NCI-H345 (cell line): ENCODE measurements around the gene TSEN54.

Source experiments
- DNase-seq: peaks from one replicate; lab custom pipeline; 2025; lab: John Stamatoyannopoulos, UW

The TSEN54 gene

GRCh38 chr17:75504347-75505151, 11.8 kb upstream of the TSEN54 start:
- no peak for DNase-seq

- DNase-seq = no peak
These were observed 11.2 kb upstream of the TSEN54 start for GRCh38 chr17:75505152-75505409.

- DNase-seq = no peak
These were observed 10.7 kb upstream of the TSEN54 start for GRCh38 chr17:75505640-75506039.

GRCh38 chr17:75506134-75506533, 10.2 kb upstream of the TSEN54 start:
- no peak for DNase-seq

GRCh38 chr17:75506888-75507287, 9.4 kb upstream of the TSEN54 start:
- no peak for DNase-seq

GRCh38 chr17:75507733-75508719, 8.3 kb upstream of the TSEN54 start:
- DNase-seq = no peak

DNA sequence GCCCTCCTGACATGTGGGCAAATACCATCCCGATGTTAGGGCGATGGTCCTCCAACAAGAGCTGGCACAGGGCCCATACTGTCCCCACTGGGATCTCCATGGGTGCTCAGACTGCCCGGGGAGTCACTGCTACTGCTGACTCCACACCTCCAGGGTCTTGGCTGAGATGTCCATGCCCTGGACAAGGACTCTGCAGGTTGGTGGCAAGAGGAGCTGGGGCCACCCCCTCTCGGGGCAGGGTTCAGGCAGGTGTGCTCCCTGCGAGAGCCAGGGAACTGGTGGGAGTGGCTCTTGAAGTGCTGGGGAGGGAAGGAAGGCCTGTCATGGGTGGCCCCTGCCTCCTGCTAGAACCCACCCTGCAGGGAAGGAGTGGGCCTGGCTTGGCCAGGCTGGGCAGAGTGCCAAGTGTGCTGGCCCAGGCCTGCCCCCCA, 7.4 kb upstream of the TSEN54 start:
- DNase-seq = peak; percentile 48

GRCh38 chr17:75509528-75510258, 6.6 kb upstream of the TSEN54 start:
- no peak for DNase-seq

DNA sequence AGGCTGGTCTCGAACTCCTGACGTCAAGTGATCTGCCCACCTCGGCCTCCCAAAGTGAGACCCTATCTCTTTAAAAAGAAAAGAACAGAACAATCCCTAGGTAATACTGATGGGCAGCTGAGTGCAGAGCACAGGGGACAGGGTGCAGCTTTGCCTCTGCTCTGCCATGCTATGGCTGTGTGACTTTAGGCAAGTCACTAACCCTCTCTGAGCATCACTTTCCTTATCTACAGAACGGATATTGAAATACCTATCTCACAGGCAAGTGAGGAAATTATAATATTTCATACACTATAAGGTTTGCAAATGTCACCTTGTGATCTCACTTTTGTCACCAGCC, 5.1 kb upstream of the TSEN54 start:
- DNase-seq = no peak

DNA sequence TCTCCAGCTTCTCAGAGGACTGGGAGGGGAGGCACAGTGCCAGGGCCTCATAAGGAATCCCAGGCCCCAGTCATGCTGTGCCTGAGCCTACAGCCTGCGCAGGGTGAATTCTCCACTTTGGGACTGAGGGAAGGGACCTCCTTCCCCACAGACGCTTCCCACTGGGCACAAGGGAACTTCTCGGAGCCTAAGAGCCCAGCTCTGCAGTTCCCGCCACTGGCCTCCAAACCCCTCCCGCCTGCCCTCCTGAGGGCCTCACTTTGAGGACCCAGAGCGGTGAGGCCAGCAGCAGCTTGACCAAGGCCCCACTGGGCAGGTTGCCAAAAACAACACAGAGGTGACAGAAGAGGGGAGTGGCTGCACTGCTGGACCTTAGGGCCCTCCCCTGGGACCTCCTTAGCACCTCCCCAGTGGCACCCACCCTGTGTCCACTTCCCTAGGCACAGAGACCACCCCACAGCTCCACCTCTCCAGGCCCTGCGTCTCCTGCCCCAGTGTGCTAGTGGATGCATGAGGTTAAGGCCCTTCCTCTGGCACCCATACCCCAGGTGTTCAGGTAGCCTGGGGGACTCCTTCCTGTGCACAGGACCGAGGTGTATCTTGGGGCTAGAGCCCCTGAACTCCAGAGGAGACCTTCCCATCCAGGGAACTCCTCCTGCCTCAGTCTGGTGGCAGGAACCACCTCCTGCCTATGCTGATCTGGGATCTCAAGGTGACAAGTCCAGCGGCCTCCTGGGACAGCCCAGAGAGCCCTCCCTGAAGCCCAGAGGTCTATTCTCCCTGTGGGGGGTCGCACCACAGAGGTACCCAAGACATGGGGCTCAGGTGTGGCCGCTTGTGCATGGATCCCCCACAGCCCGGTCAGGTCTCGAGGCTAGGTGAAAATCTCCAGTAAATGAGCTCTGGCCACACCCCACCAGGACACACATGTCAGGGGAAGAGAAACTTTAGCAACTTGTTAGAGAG, 4.4 kb upstream of the TSEN54 start:
- DNase-seq = no peak

DNA sequence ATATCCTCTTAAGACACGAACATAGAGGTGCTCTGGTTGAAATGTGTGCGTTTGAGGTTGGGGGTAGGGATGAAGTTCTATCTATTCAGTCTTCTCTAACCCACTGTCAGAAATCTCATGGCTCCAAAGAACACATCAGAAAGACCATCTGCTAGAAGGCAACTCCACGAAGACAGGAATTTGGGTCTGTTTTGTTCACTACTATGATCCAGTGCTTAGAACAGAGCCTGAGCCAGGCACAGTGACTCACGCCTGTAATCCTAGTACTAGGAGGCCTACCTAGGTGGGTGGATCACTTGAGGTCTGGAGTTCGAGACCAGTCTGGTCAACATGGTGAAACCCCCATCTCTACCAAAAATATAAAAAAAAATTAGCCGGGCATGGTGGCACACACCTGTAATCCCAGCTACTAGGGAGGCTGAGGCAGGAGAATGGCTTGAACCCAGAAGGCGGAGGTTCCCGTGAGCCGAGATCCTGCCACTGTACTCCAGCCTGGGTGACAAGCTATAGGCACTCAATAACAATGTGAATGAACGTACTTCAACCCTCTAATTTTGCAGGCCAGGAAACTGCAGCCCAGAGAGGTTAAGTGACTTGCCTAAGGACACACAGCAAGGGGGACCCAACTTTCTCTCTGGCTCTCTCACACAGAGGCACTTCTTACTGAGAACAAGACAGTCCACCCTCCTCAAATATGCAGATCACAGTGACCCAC, 3.2 kb upstream of the TSEN54 start:
- DNase-seq = no peak

DNA sequence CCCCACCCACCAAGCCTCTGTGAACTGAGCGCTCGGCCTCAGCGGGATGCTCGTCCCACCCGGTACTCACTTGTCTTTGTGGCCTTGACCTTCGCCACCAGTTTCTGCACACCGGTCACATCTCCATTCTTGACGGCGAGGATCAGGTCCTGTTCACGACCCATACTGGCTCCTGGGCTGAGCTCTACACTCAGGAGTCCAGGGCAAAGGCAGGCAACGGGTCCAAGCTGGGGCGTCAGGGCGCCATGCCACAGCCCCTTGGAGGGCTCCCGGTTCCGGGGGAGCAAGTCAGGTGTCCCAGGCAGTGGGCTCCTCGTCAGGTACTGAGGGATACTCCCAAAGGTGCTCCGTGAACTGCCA, 2.7 kb upstream of the TSEN54 start:
- DNase-seq = no peak

- no peak for DNase-seq
These were observed 1.9 kb upstream of the TSEN54 start for GRCh38 chr17:75514299-75514918.

DNA sequence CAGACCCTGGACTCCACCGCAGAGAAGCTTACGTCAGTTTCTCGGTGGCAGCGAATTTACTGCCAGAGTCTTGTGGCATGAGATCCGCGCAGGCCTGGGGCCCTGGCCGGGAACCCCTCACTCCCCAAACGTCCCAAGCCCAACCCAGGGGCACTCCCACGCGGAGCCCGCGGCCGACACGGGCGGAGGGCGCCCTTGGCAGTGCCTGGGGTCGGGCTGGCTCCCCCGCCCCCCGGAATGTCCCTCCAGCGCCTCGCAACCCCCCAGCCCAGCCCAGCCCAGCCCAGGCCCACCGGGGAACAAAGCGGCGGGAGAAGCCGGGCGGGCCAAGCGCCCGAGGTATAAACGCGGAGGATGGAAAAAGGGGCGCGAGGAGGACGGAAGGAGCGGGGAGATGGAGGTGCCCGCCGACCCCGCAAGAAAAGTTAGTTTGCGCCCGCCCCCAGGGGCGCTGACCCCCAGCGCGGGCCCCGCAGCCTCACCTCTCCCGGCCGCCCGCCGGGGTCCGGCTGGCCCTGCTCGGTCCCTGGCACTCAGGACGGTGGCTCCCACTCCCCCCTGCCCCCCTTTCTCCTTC, 1.3 kb upstream of the TSEN54 start:
- no peak for DNase-seq

DNA sequence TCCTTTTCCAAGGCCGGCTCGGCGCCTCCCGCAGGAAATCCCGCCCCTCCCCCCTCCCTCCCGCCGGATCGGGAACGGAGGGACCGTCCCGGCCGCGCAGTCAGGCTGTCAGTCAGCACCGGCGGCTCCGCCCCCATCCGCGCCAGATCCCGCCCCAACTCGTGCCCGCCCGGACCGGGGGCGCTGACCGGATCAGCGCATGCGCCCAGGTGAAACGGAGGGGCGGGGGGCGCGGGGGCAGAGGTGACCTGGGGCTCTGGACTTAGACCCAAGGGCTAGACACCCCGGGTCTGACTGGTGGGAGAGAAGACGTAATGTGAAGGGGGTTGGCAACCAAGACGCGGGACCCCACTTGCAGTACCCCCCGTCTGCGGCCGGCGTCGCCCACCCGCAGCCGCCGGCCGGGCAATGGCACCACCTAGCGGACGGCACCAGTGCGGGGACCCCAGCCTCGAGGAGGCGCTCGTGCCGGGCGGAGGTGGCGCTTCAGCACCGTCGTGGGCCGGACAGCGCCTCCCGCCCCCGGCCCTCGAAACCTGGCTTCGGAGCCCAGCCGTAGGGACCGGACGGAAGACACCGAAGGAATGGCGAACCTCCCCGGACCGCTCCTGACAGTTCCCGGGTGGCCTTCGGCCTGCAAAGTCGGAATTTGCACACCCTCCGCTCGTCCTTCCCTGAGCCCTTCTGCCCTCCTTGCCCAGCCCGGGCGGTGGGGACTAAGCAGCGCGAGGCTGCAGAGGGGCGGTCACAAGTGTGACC, 653 bp upstream of the TSEN54 start, which contains the start of gene CASKIN2:
TSS of gene CASKIN2 (minus strand) at position 42 of the 759 bp plus-strand sequence. CDS start 1,733 bp downstream, outside the sequence.
- peak; percentile 98 for DNase-seq

GRCh38 chr17:75516619-75517296, 430 bp downstream of the TSEN54 start:
- DNase-seq = peak; percentile 59

DNA sequence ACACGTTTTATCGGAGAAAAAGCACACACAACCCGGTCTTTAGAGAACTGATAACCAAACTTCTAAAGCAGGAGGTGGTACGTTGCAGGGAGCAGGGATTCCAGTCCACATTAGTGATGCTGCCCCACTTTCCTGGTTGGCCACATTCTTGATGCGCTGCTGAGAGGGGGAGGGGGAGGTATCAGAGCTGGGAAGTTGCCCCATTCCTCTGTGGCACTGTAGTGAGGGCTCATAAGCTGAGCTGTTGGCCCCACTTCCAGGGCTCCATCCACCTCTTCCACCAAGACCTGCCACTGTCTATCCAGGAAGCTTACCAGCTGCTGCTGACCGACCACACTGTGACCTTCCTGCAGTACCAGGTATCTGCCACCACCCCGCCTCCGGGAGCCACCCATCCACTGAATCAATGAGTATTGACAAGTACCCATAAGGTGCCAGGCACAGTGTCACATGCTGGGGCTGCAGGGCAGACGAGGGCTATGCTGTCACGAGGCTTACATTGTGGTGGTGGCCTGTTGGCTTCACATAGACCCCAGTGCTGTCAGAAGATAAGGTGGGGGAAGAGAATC, 1.1 kb downstream of the TSEN54 start:
- peak; percentile 18 for DNase-seq

- no peak for DNase-seq
These were observed 1.9 kb downstream of the TSEN54 start for GRCh38 chr17:75518201-75518600.
